Measurements from ENCODE around the gene FYCO1. TPM values are rescaled to one million over a fixed set of nuclear protein-coding genes. Genes with fewer than 3 reads are reported as not detected.

Gene FYCO1
- total RNA-seq, 4 donors from 2014 or later: 38.2 to 66.6 (median 50.5) TPM

DNA sequence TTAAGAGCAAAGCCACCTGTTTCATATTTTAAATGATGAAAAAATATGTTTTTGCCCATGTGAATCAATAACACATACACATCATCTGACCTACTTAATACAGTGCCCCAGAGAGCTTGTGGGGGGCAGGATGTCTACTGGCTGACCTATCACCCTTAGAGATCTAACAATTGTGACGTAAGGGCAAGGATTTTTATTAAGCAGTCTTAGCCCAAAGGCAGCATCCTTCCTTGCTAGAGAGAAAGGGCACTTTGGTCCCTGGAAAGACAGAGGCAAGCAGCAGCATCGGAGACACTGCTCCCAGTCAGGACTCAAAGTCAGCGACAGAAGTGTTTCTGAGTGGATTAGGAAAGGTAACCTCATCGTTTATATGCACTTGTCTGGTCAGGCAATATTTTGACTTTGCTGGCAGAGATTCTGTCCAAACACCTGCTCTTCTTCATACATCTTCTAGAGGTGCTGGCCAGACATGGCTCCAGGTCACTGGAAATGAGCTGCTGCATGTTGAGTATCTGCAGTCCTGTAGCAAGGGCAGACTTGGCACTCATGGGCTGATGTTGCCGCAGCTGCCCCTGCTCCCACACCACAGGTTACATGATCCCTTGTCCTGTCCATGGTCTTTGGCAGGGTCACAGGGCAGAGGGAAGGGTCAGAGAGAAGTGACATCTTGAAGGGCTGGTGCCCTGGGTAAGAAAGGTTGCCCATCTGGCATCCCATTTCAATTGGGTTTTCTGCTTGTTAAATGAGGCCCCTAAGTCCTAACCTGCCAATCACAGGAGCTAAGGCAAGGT is 50.6 kb downstream of the FYCO1 start:
- Histone ChIP-seq H3K4me1 (peaks cover 12% of the 10 kb centered on the region in 2 donors), H3K36me3 (peaks cover 22 to 27% of the 10 kb centered on the region in 2 donors), H3K27ac (peak overlapping the region in 1 of 3 donors; percentile 33), H3K27me3 (no peaks in the 10 kb centered on the region), H3K4me3 (replicated peaks in 1 of 3) (no peak overlapping the region), H3K9me3 (no peaks in the 10 kb centered on the region)
- 85 to 90% methylated on average over 5 of the region's 5 CpGs for WGBS, 2 donors
- no peak for TF ChIP-seq POLR2A (IDR thresholded peaks at IDR 0.05)
- TF ChIP-seq, protein P1, sequence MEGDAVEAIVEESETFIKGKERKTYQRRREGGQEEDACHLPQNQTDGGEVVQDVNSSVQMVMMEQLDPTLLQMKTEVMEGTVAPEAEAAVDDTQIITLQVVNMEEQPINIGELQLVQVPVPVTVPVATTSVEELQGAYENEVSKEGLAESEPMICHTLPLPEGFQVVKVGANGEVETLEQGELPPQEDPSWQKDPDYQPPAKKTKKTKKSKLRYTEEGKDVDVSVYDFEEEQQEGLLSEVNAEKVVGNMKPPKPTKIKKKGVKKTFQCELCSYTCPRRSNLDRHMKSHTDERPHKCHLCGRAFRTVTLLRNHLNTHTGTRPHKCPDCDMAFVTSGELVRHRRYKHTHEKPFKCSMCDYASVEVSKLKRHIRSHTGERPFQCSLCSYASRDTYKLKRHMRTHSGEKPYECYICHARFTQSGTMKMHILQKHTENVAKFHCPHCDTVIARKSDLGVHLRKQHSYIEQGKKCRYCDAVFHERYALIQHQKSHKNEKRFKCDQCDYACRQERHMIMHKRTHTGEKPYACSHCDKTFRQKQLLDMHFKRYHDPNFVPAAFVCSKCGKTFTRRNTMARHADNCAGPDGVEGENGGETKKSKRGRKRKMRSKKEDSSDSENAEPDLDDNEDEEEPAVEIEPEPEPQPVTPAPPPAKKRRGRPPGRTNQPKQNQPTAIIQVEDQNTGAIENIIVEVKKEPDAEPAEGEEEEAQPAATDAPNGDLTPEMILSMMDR (IDR thresholded peaks at IDR 0.05): no peak
- intact Hi-C loops (cut with DNase I): no loop called here
- no peak for DNase-seq

- WGBS, 2 donors: 89 to 95% methylated on average over 8 of the region's 8 CpGs
- Histone ChIP-seq H3K27me3 (no peaks in the 10 kb centered on the region), H3K27ac (peak within 1 kb of the TSS in 1 of 3 donors; percentile 67), H3K4me1 (peaks cover 19 to 24% of the 10 kb centered on the region in 2 donors), H3K9me3 (no peaks in the 10 kb centered on the region), H3K4me3 (replicated peaks in 1 of 3) (no peak within 1 kb of the TSS), H3K36me3 (peaks cover 9 to 13% of the 10 kb centered on the region in 2 donors)
- intact Hi-C loops (cut with DNase I): no loop called here
- TF ChIP-seq, protein P1 (IDR thresholded peaks at IDR 0.05): no peak
- no peak for TF ChIP-seq POLR2A (IDR thresholded peaks at IDR 0.05)
- no peak for DNase-seq
These were observed 52.3 kb downstream of the FYCO1 start, which contains the start of gene CXCR6 for GRCh38 chr3:45943207-45943846. TSS of gene CXCR6 (plus strand) at chr3:45943464. CDS start at chr3:45946482, 3,018 bp downstream.

- peaks cover 11 to 14% of the 10 kb centered on the region in 2 donors for H3K36me3 ChIP-seq
- H3K4me3 ChIP-seq (replicated peaks in 1 of 3): no peak overlapping the region
- DNase-seq: peak; percentile 35 to 53
- intact Hi-C loops (cut with DNase I): no loop called here
- H3K27me3 ChIP-seq: no peaks in the 10 kb centered on the region
- H3K27ac ChIP-seq: peak overlapping the region in 1 of 3 donors; percentile 67
- WGBS, 2 donors: 60 to 68% methylated on average over 6 of the region's 6 CpGs
- H3K4me1 ChIP-seq: peaks cover 19 to 24% of the 10 kb centered on the region in 2 donors
- no peaks in the 10 kb centered on the region for H3K9me3 ChIP-seq
- TF ChIP-seq, protein P1 (IDR thresholded peaks at IDR 0.05): no peak
- TF ChIP-seq POLR2A (IDR thresholded peaks at IDR 0.05): no peak
These were observed 53.4 kb downstream of the FYCO1 start for GRCh38 chr3:45942051-45942825.

- Histone ChIP-seq H3K27me3 (no peaks in the 10 kb centered on the region), H3K4me1 (peaks cover 19 to 24% of the 10 kb centered on the region in 2 donors), H3K4me3 (replicated peaks in 1 of 3) (no peak overlapping the region), H3K9me3 (no peaks in the 10 kb centered on the region), H3K27ac (peak overlapping the region; percentile 54 to 70 (median 67)), H3K36me3 (peaks cover 13 to 16% of the 10 kb centered on the region in 2 donors)
- no peak for TF ChIP-seq POLR2A (IDR thresholded peaks at IDR 0.05)
- TF ChIP-seq, protein P1 (IDR thresholded peaks at IDR 0.05): no peak
- WGBS, 2 donors: 58 to 62% methylated on average over 6 of the region's 6 CpGs
- intact Hi-C loops (cut with DNase I): no loop called here
- DNase-seq: peak; percentile 50 to 60
These were observed 54.8 kb downstream of the FYCO1 start for GRCh38 chr3:45940781-45941365.

Data from thyroid gland (tissue), 4 donors.